ENCODE results near the gene OVAAL.
A peak's percentile ranks its signal among the peaks of the same experiment; 100 is the strongest.

The OVAAL gene

DNA sequence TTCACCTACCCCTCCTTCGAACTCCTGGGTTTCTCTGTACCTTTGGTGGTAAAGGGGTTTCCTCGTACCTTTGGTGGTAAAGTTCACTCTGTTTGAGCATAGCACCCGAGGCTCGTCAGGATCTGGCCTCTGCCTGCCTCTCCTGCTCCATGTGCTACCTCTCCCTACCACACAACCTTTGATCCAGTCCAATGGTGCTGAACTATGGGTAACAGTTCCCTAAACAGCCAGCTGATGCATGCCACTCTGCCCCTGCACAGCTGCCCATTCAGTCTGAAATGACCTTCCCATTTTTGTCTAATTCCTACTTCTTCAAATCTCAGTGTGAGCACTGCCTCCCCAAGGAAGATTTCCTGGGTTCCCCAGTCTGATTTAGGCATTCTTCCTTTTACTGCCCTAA lies 14.0 kb downstream of the OVAAL start:
- DNase-seq: no peak

DNA sequence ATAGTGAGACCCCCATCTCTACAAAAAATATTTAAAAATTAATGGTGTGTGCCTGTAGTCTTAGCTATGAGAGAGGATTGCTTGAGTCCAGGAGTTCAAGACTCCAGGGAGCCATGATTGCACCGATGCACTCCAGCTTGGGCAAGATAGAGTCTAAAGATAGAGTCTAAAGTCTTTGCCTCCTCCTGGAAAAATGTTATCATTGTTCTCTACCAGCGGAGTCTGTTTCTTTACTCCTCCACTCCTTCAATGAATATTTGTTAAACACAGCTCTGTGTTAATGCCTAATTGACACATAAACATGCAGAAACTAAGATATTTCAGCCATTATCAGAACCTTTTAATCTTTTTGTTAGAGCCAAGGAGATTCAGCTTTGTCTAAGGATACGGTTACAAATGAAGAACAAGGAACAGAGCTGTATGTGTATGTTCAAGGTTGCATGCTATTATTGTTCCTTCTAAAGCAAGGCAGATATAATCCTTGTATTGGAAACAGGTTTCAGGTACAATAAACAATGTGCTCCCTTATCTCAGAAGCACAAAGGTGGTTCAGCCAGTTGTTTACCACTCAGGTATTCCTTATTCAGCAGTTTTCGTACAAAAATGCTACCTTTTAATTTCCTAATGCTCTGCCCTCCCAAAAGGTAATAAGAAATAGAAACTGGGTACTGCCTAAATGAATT lies 15.4 kb downstream of the OVAAL start:
- DNase-seq: no peak

DNA sequence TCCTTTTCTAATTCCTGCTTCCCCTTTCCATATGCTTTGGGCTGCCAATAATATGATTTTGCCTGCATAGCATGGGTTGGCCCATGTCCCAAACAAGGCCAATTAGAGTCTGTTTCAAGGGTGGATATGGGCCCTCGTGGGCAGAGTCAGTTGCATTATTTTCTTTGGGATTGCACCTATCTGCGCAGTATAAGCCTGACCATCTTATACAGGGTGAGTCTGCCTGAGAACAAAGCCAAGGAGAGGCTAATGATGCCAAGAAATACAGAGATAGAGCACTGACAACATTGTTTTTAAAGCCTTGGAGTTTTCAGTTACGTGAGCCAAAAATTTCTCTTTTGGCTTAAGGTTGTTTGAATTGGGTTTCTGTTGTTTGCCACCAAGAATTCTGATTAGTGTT lies 18.6 kb downstream of the OVAAL start:
- no peak for DNase-seq

DNA sequence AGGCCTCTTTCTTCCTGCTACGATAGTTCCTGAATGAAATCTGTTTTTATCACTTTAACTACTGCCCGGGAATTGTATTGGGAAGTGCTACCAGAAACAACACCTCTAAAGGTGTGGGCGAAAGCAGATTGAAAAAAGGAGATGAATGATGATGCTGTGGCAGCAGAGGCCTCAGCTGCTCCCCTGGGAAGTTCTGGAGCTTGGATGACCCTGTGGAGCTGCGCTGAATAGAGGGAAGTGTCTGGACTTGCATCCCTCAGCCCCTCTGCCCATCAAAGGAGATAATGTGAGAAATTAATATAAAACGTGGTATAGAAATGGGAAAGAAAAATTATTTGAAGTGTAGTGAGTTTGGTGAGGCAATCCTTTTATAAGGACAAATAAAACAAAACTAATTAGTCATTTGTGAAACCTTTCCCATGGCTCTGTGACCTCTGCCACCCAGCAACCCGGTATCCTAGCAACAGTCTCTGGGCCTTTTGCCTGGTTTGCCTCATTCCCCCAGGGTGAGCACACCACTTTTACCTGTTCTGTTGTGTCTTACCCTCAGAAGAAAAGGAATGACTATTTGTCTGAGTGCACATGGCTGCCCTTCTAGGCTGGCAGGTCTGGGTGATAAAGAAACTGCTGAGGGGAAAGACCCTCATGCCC lies 21.3 kb downstream of the OVAAL start:
- DNase-seq: no peak

DNA sequence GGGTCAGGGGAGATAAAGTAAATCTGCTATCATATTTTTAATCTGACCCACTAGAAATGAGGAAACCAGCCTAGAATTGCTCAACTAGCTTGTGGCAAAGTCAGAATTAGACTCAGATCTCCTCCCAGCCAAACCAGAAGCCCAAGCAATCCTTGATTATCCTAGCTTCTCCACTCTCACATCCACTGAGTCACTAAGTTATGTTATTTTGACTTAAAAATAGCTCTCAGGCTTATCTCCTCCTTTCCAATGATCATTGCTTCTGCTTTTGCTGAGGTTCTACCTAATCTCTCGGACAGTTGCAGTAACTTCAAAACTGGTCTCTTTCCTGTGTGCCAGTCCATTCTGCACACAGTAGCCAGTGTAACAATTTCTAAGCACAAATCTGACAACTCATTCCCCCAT lies 22.9 kb downstream of the OVAAL start:
- DNase-seq: no peak

DNA sequence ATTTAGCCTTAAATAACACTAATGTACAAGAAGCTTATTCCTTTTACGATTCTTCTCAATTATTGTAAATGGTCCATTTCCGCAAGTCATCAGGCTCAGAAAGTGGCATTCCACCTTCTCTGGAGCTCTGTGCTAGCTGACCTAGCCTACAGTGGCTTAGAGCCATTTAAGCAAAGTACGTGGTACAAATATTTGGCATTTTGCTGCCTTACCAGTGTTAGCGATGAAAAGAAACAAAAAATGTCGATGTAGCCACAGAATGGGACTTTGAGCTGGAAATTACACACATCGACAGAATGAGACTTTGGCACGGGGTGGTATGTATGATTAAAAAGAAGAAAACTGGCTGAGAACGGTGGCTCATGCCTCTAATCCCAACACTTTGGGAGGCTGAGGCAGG lies 26.1 kb downstream of the OVAAL start:
- no peak for DNase-seq

DNA sequence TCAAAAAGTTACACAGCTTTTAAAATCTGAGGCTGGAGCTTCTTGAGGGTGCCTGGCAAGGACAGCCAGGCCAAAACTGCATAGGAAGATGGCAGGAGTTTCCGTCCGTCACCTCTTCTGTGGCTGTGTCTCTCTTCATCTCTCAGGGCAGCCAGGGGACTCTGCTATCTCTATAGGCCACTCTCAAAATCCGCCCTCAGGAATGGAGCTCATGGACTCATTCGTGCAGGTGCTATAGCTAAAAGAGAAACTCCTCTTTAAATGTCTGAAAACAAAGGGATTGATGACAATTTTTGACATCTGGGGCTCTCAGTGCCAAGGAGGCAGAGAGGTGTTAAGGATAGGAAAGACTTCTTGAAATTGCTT lies 27.2 kb downstream of the OVAAL start:
- no peak for DNase-seq

DNA sequence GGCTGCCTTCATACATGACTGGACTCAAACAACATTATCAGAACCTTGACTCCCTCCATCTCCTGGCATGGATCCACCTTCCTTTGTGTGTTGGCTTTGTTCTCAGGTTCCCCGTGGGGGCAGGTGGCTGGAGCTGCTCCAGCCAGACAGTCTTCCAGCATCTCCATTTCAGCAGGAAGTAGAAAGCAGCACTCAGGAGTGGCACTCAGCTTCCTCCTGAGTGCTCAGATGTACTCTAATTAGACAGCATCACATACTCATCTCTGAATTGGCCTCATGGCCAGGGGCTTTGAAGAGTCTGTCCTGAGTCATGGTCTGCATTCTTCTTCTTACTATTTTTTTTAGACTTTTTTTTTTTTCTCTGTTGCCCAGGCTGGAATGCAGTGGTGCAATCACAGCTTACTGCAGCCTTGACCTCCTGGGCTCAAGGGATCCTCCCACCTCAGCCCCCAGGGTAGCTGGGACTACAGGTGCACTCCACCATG lies 27.9 kb downstream of the OVAAL start:
- DNase-seq: peak; percentile 29

DNA sequence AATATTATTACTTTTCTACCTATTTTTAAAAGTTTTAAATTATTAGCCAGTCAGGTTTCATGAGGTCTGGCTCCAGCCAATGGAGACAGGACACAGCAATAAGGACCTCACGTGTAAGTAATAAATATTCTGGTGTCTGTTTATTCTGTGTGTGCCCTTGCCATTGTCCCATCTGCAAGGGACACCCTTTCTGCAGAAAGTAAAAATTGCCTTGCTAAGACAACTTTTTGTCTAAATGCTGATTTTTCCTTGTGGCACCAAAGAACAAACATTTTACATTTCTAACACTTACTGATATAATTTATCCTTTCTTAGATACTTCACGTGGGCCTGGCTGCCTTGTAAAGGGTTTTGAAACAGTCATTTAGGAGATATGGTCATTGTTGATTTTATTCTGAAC lies 29.4 kb downstream of the OVAAL start:
- no peak for DNase-seq

DNA sequence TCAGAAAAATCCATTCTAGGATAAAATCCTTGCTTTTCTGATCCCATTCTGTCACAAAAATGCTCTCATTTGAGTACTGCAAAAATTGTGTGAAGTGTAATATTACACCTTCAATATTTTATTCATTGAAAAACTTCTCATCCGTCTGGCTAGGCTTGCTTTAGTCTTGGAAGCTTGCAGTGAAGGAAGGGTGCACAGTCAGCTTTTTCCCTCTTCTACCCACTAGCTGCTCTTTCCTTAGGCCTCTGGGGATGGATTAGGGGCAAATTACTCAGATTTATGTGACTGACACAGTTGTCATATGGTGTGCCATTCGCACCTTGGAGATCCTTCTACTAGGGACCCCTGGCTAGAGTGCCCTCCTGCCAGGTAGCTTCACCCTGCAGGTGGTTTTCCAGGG lies 32.1 kb downstream of the OVAAL start:
- DNase-seq: no peak

DNA sequence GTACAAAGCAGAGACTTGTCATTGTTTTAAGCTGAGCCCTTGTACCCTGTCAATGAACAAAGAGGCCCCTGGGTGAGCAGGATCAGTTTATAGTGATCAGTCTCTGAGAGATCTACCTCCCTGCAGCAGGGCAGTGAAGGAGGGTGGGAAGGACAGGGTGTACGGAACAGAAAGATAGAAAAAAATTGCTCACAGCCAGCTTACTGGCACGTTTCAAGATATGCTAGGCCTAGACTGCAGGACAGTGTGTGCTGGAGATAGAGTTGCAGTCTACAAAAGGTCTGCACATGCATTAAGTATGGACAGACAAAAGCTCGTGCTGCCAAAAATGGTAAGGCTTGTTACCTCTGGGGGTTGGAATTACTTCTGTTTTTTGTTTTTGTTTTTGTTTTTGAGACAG lies 34.6 kb downstream of the OVAAL start:
- DNase-seq: no peak

DNA sequence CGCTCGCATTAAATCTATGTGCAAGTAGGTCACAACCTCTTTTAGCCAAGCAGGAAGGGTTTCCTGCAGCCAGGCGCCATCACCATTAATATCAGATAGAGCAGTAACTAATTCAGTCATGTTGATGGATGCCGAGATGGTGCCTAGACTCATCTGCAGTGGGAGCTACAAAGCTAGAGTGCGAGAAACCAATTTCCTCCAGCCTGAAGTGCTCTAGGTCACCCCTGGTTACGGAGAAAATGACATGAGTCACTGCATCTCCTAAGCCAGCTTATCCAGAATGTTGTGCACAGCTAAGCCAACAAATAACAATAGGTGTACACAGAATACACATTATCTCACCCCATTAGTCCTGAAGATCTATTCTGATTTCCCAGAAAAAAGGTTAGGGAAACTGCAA lies 36.0 kb downstream of the OVAAL start:
- peak; percentile 47 for DNase-seq

DNA sequence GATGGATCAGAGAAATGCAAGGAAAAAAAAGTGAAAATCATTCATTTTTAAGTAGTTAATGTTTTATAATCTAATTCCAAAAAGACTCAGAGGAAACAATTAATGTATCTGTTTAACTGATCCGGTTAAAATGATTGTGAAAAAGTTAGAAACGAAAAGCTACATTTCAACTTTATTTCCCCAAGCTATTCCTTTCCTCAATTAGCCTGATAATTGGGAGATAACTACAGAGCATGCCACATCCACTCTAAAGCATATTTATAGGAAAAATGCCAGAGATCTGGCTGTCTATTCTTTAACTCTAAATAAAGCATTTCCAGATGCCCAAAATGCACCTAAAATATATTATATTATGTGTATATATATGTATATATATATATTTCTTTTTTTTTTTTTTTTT lies 37.2 kb downstream of the OVAAL start:
- DNase-seq: no peak

DNA sequence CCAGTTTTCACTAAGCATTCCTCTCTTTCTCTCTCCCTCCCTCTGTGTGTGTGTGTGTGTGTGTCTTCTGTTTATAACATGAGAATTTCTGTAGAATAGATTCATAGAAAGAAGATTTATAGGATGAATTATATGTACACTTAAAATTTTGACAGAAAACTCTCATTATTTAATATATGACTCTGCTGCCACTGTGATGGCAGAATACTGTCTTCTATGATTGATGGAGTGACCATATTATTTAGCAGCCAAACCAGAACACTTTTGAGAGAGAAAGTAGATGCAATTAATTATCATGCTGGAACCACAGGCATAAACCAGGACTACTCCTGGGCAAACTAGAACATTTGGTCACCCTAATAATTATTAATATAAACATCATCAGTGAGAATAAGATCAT lies 38.8 kb downstream of the OVAAL start:
- DNase-seq: no peak

DNA sequence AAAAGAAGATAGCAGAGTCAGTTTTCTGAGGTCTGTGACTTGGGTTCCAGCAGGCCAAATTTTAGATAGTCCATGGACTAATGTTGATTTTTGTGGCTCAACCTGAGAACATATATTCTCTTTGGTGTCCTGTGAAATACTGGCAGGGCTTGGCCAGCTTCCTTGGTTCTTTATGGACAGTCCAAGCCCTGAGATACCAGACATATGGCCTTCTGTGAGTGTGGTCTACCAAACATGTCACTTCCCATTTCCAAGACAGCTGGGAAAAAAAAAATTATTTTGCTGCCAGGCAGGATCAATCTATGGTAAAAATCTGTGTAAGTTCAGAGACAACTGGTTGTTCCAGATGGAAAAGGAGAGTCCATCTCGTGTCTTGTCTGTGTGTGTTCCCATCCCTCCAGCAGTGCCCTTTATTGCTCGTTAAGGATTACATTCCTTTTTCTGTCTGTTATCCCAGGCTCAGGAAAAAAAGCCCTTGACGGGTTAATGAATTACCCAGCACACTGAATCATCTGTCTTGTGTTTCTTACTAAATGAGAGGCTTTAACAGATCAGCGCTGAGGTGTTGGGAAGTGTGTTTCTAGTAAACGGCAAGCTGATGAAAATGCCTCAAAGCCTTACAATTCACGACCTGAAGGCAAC lies 39.7 kb downstream of the OVAAL start:
- DNase-seq: no peak

DNA sequence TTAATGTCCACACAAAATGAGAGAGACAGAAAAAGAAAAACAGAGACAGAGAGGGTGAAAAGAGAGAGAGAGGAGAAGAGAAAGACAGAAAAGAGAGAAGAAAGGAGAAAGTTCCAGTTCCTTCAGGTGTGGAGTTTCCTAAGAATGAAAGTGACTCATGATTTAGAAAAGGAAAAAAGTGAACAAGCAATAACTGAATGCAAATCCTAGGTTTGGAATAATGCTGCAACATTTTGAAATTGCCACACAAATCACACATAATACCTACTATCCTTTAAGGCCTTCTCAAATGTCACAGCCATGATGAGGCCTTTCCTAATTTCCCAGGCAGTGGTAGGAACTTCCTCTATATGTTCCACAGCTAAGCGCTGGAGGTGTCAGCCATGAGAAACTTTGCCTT lies 41.6 kb downstream of the OVAAL start:
- no peak for DNase-seq

DNA sequence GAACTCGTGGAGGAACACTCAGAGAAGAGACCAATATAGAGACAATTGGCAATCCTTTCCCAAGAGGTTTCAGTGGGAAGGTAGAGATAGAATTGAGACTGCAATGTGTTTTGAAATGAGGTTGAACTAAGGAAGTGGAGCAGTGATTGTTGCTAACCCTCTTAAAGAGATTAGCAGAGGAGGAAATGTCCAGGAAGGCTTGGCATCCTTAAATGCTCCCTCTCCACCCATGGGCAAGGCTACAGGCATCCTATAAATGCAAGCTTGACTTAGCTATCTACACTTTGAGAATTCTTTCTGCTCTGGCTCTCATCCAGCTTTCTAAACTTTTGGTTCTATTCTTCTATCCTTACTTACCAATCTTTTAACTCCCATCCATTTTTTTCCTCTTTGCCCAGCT lies 42.7 kb downstream of the OVAAL start:
- no peak for DNase-seq

DNA sequence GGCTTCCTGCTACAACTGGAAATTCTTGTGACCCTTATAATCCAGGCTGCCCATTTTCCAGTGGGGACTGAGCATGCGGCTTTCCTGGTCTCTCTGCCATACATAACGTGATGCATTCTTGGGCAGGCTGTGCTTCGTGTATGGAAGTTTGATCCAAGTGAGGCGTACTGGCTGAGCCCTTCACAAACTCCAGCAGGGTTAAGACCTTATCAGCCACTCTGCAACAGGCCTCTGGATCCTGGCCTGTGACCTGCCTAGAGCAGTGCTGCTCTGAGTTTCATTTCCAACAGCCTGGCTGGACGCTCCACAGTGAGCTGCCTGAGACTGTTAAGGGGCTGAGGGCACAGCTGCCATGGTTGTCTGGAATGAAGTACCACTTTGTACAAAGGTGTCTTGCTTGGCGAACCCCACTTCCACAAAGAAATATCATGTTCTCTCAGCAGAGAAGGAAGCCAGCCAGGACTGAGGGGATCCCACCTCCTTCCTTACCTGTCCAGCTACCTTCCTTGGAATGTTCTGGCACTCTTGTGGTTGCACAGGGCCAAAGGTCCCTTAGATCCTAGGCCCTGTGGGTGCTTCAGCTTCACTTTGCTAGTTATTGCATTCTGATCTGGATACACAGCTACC lies 44.6 kb downstream of the OVAAL start:
- DNase-seq: no peak

DNA sequence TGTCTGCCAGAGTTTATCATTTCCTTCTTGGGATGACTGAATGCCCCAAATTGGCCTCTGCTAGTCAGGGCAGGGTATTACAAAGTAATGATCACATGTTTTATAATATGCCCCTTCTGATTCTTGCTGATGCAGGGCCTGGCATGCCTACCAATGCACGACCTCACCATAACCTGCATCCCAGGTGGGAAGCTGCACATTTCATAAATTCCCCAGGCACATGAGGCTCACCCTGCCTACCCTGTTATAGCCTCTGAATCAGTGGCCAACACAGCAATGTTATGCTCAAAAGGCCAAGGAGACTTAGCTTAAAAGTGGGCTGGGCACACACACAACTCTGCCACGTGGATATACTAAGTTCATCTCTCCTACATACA lies 45.1 kb downstream of the OVAAL start:
- no peak for DNase-seq

DNA sequence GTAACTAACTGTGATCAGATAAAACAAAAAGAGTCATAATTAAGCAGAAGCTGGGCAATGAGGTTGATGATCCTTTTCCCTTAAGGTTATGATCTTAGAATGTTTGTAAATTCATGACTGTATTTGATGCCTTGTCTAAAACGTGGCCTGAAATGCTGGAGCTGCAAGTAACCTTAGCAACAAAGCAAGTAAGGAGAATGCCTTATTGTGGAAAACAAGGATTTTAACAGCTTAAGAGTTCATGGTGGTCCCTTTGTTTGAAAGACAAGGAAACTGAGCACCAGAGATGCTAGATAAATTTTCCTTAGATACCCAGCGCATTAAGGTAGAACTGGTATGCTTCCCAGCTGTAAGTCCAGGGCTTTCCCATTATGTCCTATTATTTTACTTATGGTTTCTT lies 47.4 kb downstream of the OVAAL start:
- no peak for DNase-seq

DNA sequence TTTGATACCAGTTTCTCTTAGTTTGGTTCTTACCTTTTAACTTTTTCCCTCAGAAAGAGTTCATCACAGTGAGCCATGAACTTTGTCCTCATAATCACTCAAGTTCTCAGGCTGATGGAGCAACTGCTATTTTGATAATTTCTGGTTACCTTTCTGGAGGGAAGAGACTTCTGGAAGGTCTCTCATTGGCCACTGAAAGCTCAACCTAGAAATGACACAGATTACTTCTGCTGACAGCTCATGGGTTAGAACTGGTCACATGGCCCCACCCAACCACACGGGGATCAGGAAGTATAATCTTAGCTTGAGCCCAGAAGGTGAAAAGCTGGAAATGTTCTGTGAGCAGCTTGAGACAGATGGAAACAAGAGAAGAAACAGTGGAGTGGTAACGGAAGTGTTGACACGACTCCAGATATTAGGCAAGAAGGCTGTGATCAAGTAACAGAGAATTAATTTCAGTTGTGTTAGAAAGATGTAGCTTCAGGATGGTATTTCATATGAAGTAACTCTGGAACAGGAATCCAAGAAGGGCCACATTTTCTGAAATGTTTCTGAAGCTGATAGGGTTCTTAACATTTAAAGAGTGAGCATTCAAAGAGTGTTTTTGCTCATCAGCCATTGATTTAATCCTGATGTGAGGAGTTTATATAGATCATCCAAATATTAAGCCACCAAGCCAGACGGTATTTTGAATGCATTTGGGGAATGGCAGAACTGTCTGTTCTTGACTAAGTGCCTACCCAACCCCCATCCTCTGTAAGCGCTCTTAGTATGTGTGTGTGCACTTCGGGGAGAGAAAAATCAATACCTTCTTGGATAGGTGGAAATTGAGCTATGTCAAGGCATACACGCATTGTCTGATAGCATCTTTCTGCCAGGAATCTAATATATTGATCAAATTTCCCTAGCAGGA lies 51.1 kb downstream of the OVAAL start:
- no peak for DNase-seq

DNA sequence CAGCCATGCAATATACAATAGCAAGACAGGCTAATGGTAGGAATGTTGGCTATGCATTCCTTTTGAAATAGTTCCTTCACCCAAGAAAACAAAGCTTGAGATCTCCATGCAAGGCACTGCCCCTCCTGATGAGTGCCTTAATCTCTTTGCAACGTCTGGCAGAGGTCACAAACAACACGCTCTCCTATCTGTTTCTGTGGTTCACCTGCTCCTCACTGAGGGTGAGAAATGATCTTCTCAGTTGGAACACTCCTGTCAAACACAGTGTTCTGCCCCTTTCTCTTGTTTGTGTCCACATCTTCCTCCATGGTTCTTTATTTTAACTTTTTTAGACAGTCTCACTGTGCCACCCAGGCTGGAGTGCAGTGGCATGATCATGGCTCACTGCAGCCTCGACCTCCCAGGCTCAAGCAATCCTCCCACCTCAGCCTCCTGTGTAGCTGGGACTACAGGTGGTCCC lies 51.8 kb downstream of the OVAAL start:
- no peak for DNase-seq

All from NCI-H1417 treated with DMSO at 0.1 percent for 48 hours (cell line).